Neural cell (in vitro differentiated cells): ENCODE data around the gene PHB1.

Source experiments
- CTCF ChIP-seq: fragments of 450-650 bp; IDR thresholded peaks from 2 replicates; pipeline ENCODE4 v1.5.1; 2014; ENCODE audit warnings: antibody characterized with exemption, mild to moderate bottlenecking, moderate library complexity; ENCODE audit not compliant: poor library complexity, severe bottlenecking
- EZH2 ChIP-seq: fragments of 200-600, 300-800 bp; shearing (Covaris generic), sonication (generic); IDR thresholded peaks from 2 replicates; pipeline ENCODE4 v1.6.1; 2014; ENCODE audit warnings: antibody characterized with exemption, low read length, borderline replicate concordance, mild to moderate bottlenecking; ENCODE audit not compliant: insufficient read depth, poor library complexity, severe bottlenecking
- POLR2AphosphoS5 ChIP-seq: IDR thresholded peaks from 2 replicates; pipeline ENCODE4 v1.6.1; 2012
- TAF1 ChIP-seq: IDR thresholded peaks from 2 replicates; pipeline ENCODE4 v1.6.1; 2012; ENCODE audit warnings: low read depth

- TF ChIP-seq CTCF: no peak
- TF ChIP-seq TAF1: no peak
- TF ChIP-seq POLR2AphosphoS5: no peak
- no peak for TF ChIP-seq EZH2
Measured at GRCh38 chr17:49409066-49409465, 5.6 kb downstream of the PHB1 start.
